ENCODE data around the gene CTRB1.

GRCh38 chr16:75229172-75230031, 10.6 kb downstream of the CTRB1 start:
- no peak for TF ChIP-seq POLR2A (IDR thresholded peaks at IDR 0.05)
- no peak for TF ChIP-seq CTCF (IDR thresholded peaks at IDR 0.05)
